Measurements from ENCODE around the gene IL31.
"Not testable (repeated sequence)": the region's sequence is repeated elsewhere in the genome, so short reads cannot be mapped to it uniquely, and the experiment has no call there.

The IL31 gene

GRCh38 chr12:122190842-122191668, 17.0 kb upstream of the IL31 start:
- peak; percentile 86 for DNase-seq

- no peak for DNase-seq
Measured at GRCh38 chr12:122189626-122190475, 15.8 kb upstream of the IL31 start.

- no peak for DNase-seq
Measured at GRCh38 chr12:122187466-122187865, 13.4 kb upstream of the IL31 start.

GRCh38 chr12:122185494-122186082, 11.6 kb upstream of the IL31 start:
- DNase-seq: no peak

GRCh38 chr12:122185079-122185478, 11.1 kb upstream of the IL31 start:
- no peak for DNase-seq

GRCh38 chr12:122184517-122184916, 10.5 kb upstream of the IL31 start:
- no peak for DNase-seq

DNA sequence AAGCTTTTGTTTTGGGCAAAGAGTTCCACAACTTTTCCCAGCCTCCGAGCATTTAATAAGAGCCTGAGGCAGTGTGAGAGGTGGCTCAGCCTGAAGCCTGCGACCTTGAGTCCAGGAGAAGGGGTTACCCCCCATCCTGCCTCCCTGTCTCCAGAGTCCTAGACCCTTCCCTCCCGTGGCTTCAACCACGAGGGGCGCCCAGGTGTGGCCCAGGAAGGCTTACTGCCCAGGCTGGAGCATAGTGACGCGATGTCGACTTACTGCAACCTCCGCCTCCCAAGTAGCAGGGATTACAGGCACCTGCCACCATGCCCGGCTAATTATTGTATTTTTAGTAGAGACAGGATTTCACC, 9.5 kb upstream of the IL31 start:
- DNase-seq: no peak

DNA sequence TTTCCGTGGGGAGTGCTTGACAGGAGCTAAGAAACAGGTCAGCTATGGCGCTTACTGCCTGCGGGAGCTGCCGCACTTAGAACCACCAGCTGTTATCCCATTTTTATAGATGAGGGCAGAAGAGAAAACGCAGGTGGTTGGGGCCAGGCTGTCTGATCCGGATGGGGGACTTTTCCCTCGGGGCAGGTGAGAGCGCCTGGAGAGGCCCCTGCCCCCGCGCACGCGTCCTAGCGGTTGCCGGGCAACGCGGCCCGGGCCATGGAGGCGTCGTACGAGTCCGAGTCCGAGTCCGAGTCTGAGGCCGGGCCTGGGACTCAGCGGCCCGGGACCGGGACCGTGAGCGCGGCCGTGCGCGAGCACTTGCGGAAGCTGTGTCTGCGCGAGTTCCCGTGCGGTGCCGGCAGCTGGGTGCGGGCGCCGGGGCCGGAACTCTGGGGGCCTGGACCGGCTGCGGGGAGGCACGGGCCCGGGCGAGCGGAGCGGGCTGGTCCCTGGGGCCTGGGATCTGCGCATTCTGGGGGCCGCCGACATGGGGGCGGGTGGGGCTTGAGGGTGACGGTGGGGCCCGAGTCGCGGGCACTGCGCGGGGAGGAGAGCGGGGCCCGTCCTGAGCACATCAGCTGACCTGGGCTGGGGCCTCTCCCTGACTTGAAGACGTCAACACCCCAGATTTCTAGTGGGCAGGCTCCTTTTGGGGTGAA, 9.0 kb upstream of the IL31 start, which contains the start of gene LRRC43:
TSS of gene LRRC43 (plus strand) at position 237 of the 701 bp plus-strand sequence. CDS start at position 259, 22 bp downstream.
- DNase-seq: no peak

DNA sequence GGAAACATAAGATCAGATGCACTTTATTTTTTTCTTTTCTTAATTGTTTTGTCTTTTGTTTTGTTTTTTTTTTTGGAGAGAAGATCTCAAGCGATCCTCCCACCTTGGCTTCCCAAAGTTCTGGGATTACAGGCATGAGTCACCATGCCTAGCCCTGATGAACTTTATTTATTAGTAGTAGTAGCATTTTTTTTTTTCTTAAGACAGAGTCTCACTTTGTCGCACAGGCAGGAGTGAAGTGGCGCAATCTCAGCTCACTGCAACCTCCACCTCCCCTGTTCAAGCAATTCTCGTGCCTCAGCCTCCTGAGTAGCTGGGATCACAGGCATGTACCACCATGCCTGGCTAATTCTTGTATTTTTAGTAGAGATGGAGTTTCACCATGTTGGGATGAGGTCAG, 2.5 kb upstream of the IL31 start:
- not testable (repeated sequence) for DNase-seq

DNA sequence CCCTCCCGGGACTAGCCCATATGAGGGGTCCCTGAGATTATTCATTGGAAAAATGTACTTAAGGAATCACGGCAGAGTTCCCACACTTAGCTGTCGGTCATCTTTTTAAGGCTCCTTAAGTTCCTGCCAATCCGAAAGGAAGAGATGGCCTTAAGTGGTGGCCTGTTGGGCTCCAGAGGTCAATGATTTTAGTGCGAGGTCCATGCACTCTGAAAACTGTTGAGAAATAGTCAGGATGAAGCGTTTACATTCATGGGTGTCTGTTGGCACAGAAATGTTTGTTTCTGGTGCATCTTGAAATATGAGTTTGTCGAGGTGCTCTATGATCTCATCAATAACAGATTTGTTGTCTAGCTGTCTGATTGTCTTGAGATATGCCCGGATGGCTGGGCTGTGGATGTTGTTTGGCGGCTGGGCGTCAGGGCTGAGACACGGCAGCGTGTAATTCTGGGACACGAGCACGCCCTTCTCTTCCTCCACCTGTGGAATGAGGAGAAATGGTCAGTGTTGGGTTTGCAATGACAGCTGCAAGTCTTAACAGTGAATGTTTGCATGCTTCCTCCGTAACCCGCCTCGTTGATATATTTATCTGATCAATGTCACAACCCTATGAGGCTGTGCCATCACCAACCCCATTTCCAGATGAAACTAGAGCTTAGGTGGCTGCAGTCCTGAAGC, 1.6 kb downstream of the IL31 start:
- no peak for DNase-seq

DNA sequence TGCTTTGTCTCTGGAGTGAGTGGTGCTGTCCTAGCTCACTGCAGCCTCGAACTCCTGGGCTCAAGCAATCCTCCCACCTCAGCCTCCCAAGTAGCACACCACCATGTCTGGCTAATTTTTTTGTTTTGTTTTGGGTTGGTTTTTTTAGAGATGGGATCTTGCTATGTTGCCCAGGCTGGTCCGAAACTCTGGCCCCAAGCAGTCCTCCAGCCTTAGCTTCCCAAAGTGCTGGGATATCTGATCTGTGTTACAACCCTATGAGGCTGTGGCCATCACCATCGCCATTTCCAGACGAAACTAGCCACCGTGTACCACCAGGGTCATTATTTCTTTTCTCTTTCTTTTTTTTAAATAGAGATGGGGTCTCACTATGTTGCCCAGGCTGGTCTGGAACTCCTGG, 2.6 kb downstream of the IL31 start:
- DNase-seq: no peak

DNA sequence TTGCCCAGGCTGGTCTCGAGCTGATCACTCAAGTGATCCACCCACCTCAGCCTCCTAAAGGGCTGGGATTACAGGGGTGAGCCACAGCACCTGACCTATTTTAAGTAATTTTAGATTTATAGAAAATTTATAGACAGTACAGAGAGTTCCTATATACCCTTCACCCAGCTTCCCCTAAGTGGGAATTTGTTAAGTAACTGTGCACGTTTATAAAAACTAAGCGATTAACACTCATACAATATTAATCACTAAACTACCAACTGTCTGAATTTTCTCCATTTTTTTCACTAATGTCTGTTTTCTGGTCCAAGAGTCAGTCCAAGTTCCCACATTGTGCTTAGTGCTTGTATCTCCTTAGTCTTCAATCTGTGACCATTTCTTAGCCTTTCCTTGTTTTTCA, 5.5 kb downstream of the IL31 start:
- DNase-seq: no peak

DNA sequence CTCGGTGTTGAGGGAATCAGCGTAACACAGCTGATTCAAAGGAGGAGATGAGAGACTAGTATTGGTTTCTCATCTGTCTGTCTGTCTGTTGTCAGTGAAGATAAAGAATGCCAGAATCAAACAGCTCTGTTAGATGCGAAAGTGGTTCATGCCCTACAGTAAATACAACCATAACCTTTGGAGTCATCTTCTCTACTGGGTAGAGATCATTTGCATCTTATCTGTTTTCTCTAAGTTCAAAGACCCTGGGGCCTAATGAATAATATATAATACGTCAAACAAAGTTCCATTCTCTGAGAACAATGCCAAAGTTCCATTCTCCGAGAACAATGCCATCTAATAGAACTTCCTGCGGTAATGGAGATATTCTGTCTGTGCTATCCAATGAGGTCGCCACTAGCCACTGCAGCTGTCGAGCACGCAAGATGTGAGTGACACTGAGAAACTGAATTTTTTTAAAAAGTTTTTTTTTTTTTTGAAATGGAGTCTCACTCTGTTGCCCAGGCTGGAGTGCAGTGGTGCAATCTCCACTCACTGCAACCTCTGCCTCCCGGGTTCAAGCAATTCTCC, 6.6 kb downstream of the IL31 start:
- DNase-seq: no peak

- no peak for DNase-seq
Measured at GRCh38 chr12:122166422-122167349, 7.3 kb downstream of the IL31 start.

GRCh38 chr12:122162976-122163375, 11.0 kb downstream of the IL31 start:
- DNase-seq: no peak

DNA sequence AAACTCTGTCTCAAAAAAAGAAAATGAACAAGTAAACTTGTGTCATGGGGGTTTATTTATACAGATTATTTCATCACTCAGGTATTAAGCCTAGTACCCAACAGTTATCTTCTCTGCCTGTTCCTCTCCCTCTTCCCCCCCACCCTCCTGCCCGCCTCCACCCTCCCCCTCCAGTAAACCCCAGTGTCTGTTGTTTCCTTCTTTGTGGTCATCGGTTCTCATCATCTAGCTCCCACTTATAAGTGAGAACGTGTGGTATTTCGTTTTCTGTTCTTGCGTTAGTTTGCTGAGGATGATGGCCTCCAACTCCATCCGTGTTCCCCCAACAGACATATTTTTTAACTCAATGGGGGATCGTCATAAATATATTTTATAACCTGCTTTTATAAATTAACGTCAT, 12.3 kb downstream of the IL31 start:
- no peak for DNase-seq

- no peak for DNase-seq
Measured at GRCh38 chr12:122160761-122161160, 13.3 kb downstream of the IL31 start.

DNA sequence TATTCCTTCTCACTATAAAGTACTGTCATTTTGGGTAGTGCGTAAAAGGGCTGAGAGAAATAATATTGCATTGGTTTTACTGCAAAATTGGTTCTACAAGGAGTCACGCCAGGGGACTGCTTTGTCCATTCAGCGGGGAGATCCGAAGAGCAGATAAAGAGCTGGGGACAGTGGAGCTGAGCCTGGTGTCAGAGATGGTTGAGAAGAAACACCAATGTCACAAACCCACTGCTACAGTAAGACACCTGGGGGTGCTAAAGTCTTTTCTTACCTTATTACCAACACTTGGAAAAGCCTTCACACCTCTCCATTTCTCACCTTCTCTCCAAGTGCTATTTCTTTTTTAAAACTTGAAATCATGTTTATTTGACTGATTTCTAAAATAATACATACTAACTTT, 14.1 kb downstream of the IL31 start:
- peak; percentile 18 for DNase-seq

GRCh38 chr12:122158700-122159285, 15.2 kb downstream of the IL31 start:
- DNase-seq: no peak

DNA sequence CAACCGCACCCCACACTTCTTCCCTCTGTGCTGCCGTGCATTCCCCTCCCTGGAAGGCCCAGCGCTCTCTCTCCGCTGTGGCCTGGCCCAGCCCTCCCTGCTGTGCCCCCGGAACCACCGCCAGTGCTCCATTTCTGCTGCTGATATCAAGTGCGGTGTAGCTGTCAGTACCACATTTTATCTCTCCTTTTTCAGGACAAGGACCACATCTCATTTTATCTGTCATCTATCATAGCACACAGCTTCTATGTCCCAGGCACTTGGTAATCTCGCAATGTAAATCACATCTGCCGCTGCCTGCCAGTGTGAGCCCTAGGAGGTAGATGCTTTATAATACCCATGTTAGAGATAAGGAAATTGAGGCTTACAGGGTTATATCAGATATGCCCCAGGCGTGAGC, 18.3 kb downstream of the IL31 start:
- DNase-seq: peak; percentile 89

DNA sequence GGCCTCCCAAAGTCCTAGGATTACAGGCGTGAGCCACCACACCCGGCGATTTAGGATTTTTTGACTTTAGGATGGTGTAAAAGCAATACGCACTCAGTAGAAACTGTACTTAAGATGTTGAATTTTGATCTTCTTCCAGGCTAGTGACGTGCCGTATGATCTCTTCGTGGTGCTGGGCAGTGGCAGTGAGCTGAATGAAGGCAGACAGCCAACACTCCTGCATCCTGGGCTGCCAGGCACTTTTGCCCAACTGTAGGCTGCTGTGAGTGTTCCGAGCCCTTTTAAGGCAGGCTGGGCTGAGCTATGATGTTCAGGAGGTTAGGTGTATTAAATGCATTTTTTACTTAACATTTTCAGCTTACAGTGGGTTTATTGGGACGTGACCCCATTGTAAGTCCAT, 21.3 kb downstream of the IL31 start:
- no peak for DNase-seq
